ENCODE results near the gene TULP4.
"Not testable (repeated sequence)": the region's sequence is repeated elsewhere in the genome, so short reads cannot be mapped to it uniquely, and the experiment has no call there.

Gene TULP4

GRCh38 chr6:158391977-158392376 lies 79.7 kb downstream of the TULP4 start:
- not testable (repeated sequence) for DNase-seq (ENCODE audit: low read depth)

- no peak for DNase-seq (ENCODE audit: low read depth)
Measured at GRCh38 chr6:158396136-158396535, 83.9 kb downstream of the TULP4 start.

- DNase-seq (ENCODE audit: low read depth): no peak
Measured at GRCh38 chr6:158397578-158397977, 85.3 kb downstream of the TULP4 start.

GRCh38 chr6:158398252-158399024 lies 86.2 kb downstream of the TULP4 start:
- DNase-seq (ENCODE audit: low read depth): no peak

- no peak for DNase-seq (ENCODE audit: low read depth)
Measured at GRCh38 chr6:158399040-158399700, 86.9 kb downstream of the TULP4 start.

GRCh38 chr6:158402184-158402583 lies 89.9 kb downstream of the TULP4 start:
- no peak for DNase-seq (ENCODE audit: low read depth)

- DNase-seq (ENCODE audit: low read depth): not testable (repeated sequence)
Measured at GRCh38 chr6:158405321-158405831, 93.1 kb downstream of the TULP4 start.

- DNase-seq (ENCODE audit: low read depth): no peak
Measured at GRCh38 chr6:158405933-158406332, 93.7 kb downstream of the TULP4 start.

GRCh38 chr6:158406736-158407135 lies 94.5 kb downstream of the TULP4 start:
- DNase-seq (ENCODE audit: low read depth): no peak

- no peak for DNase-seq (ENCODE audit: low read depth)
Measured at GRCh38 chr6:158408013-158408412, 95.7 kb downstream of the TULP4 start.

GRCh38 chr6:158408552-158409130 lies 96.4 kb downstream of the TULP4 start:
- DNase-seq (ENCODE audit: low read depth): no peak

GRCh38 chr6:158409451-158409850 lies 97.2 kb downstream of the TULP4 start:
- no peak for DNase-seq (ENCODE audit: low read depth)

- no peak for DNase-seq (ENCODE audit: low read depth)
Measured at GRCh38 chr6:158410784-158411183, 98.5 kb downstream of the TULP4 start.

GRCh38 chr6:158411998-158412397 lies 99.7 kb downstream of the TULP4 start:
- no peak for DNase-seq (ENCODE audit: low read depth)

GRCh38 chr6:158413028-158413427 lies 100.8 kb downstream of the TULP4 start:
- DNase-seq (ENCODE audit: low read depth): no peak

- DNase-seq (ENCODE audit: low read depth): no peak
Measured at GRCh38 chr6:158413814-158414565, 101.7 kb downstream of the TULP4 start.

- no peak for DNase-seq (ENCODE audit: low read depth)
Measured at GRCh38 chr6:158414851-158415262, 102.6 kb downstream of the TULP4 start.

GRCh38 chr6:158415666-158416065 lies 103.4 kb downstream of the TULP4 start:
- no peak for DNase-seq (ENCODE audit: low read depth)

- DNase-seq (ENCODE audit: low read depth): no peak
Measured at GRCh38 chr6:158416883-158417759, 104.9 kb downstream of the TULP4 start.

- DNase-seq (ENCODE audit: low read depth): no peak
Measured at GRCh38 chr6:158417760-158418098, 105.5 kb downstream of the TULP4 start.

GRCh38 chr6:158418501-158418900 lies 106.2 kb downstream of the TULP4 start:
- DNase-seq (ENCODE audit: low read depth): no peak

All from stimulated activated CD8-positive, alpha-beta memory T cell treated with anti-CD3 and anti-CD28 coated beads, Interleukin-12 subunit alpha, Interleukin-12 subunit beta, amount 100 ng/mL, for 4 hours (primary cell).